Measurements from ENCODE around the gene ECE1.

DNA sequence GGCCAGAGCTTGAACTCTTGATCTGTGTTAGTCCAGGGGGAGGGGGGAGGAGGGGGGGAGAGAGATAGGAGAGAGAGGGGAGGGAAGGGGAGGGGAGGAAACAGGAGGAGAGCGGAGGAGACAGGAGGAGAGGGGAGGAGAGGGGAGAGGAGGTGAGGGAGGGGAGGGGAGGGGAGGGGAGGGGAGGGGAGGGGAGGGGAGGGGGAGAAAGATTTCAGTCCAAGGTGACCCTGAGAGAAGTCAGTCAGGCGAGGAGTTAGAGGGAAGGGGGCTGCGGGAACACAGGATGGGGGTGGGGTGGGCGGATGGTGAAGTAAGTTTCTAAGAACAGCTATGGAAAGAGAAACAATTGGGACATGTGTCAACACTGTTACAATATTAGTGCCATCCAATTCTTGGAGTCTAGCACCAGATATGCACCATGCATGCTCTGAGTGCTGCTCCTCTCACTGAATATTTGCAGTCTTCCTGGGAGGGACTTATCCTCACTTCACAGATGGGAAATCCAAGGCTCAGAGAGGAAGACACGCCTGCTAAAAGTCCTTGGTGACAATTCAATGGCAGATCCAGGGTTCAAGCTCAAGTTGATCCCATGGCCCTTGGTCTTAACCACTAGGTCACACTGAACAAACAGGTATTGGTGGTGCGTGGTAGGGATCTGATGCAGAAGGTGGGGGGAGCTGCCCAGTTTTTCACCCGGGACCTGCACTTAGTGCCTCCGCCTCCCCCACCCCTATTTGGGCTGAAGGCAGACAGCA is 42.5 kb upstream of the ECE1 start:
- TF ChIP-seq ZNF274 (IDR thresholded peaks at IDR 0.05; ENCODE audit: low read depth, low read length) (no peak), YY1 (IDR thresholded peaks at IDR 0.05; ENCODE audit: insufficient read depth, insufficient read length) (no peak), SUZ12 (IDR thresholded peaks at IDR 0.05; ENCODE audit: extremely low read depth, insufficient read depth, insufficient read length) (no peak)

Data from NT2/D1 (cell line).